Inferior parietal cortex (tissue), 1 donor: Measurements from ENCODE around the gene DNAJC1.

Experiments used
- DNase-seq: peaks from one replicate; pipeline ENCODE4 v3.0.0-alpha.2; 2016; ENCODE audit errors: extremely low spot score

Gene DNAJC1

DNA sequence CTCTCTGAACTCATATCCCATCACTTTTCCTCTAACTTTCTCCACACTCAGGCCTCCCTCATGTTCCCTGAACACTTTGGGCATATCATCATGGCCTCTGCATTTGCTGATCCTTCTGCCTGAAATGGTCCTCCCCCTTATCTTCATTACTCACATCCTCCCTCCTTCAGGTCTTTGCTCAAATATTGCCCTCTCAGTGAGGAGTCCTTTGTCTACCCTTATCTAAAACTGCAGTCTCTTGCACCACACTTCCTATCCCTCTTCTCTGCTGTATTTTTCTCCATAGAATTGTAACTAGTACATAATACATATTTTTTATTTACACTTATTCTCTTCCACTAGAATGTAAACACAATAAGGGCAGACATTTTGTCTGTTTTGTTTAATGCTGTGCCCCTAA lies 41.7 kb downstream of the DNAJC1 start:
- DNase-seq: no peak

DNA sequence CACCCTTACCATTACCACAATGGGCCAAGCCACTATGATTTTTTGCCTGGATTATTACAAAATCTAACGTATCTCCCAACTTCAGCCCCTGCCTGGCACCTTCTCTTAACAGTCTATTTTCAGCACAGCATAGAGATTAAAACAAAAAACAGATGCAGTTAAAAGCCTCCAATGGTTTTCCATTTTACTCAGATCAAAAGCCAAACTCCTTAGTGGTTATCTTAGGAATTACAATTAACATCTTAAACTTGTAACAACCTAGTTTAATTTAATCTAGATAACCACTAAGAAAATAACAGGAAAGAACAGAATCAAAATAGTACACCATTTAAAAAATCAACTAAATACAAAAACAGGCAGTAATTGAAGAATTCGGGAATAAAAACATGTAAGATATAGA lies 43.5 kb downstream of the DNAJC1 start:
- no peak for DNase-seq

DNA sequence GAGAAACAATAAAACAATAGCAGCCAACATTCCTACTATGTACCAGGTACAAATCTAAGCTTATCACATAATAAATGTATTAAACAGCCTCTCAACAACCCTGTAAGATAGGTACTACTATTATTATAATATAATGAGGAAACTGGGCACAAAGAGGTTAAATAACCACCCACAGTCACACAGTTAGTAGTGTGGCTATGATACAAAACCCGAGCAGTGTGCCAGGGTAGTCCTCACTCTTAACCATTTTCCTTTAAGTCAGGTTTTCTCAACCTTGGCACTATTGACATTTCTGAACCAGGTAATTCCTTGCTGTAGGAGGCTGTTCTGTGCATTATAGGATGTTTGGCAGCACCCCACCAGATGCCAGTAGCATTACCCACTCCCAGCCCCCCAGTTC lies 48.8 kb downstream of the DNAJC1 start:
- DNase-seq: no peak

DNA sequence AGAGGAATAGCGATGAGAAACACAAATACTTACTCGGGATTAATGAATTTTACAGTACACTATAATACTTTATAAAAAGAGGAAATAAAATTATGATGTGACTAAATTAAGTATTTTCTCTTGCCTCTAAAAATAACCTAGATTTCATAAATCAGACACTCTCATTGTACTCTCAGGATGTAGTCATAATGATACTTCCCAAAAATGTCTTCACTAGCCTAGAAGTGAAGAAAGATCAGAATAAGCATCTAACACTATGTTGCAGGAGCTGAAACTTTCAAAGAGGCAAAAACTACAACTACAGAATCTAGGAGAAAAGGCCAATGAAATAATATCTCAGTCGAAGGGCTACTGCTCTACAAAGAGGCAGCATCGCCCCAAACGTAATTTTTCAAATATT lies 49.4 kb downstream of the DNAJC1 start:
- no peak for DNase-seq

DNA sequence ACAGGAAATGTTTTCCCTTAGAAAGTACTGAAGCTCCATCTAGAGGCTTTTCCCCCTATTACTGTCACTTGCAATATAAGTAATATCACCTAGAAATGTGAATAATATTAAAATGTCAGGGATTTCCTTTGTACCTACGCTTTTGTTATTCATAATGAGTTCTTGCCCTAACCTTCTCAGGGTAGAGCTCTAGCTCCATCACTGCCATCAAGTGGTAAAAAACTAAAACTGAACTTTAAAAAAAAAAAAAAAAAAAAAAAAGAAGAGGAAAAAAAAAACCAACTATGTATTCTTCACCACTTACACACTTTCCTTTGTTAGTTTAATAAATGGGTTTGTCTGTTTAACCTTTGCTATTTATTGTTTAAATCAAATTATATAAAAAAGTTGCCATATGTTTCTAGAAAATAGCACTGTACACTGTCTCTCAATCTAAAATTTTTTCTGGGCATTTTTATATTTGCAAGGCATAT lies 49.9 kb downstream of the DNAJC1 start:
- DNase-seq: no peak

DNA sequence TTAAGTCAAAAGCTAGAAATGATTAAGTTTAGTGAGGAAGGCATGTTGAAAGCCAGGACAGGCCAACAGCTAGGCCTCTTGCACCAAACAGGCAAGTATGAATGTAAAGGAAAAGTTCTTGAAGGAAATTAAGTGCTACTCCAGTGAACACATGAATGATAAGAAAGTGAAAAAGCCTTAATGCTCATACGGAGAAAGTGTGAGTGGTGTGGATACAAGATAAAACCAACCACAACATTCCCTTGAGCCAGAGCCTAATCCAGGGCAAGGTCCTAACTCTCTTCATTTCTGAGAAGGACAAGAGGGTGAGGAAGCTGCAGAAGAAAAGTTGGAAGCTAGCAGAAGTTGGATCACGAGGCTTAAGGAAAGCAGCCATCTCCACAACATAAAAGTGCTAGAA lies 53.0 kb downstream of the DNAJC1 start:
- no peak for DNase-seq

DNA sequence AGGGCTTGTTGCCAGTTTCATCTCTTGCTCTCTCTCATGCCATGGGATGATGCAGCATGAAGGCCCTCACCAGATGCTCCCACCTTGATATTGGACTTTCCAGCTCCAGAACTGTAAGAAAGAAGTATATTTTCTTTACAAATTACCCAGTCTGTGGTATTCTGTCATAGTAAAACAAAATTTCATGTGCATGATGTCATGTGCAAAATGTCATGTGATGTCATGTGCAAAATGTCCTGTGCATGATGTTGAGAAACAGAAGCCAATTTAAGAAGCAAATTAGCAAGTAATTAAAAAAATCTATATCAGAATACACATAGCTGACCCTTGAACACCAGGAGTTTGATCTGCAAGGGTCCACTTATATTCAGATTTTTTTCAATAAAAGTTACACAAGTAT lies 56.6 kb downstream of the DNAJC1 start:
- no peak for DNase-seq

DNA sequence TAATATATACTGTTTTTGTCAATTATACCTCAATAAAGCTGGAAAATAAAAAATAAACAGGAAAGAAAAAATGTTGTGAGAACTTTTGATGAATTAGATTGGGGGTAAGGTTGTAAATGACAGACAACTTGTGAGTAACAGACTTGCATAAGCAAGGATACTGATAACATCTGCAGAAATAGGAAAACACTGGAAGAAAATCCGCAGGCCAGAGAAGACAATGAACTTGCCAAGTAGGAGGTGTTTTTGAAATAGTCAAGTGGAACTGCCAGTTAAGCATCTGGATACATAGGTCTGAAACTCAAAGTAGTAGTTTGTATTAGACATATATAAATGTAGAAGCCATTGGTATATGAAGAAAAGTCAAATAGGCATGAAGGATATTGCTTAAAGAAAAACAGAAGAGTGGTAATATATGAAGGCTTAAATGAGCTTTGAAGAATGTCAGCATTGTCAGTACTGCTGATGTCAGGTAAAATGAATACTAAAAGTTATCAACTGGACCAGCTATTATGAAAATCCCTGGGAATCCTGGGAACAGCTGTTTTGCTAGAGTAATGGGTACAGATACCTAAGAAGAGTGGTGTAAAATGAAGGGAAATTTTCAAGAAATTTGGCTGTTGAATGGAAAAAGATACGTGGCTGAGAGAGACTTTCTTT lies 58.7 kb downstream of the DNAJC1 start:
- no peak for DNase-seq

DNA sequence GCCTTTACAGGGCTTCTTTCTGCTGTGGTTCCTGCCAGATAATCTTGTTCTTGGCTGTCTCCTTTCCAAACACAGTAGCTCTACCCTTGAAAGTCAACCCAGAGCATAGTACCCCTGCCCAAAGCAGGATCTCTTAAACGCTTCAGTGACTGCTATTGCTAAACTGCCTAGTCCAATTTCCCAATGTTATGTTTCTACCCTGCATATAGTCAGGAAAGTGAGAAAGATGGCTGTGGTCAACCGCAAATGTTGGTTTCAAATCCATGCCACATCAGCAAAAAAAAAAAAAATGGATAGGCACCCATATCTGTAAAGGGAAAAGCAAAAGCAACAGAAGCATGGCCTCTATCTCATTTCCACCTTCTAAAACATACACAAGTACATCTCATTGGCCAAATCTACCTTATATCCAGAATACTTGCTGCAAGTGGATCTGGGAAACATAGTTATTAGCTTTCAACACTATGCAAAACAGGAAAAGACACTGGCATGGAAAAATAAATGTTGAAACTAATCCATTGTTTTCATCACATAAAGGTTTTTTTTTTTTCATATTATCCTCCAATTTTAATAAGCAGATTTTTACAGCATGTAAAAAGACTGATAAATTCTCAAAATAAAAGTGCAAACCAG lies 59.8 kb downstream of the DNAJC1 start:
- no peak for DNase-seq

DNA sequence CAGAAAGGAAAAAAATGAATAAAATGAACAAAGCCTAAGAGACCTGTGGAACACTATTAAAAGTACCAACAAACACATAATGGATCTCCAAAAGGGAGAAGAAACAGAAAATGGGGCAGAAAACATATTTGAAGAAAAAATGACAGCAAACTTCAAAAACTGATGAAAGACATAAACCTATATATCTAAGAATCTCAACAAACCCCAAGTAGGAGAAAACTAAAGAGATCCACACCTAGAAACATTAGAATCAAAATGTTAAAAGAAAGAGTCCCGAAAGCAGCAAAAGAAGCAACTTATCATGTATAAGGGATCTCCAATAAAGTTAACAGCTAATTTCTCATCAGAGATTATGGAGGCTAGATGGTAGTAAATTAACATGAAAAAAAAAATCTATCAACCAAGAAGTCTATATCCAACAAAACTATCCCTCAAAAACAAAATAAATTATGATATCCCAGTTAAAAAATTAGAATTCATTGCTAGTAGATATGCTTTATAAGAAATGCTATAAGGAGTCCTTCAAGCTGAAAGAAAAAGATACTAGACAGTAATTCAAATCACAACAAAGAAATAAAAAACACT lies 68.0 kb downstream of the DNAJC1 start:
- no peak for DNase-seq

DNA sequence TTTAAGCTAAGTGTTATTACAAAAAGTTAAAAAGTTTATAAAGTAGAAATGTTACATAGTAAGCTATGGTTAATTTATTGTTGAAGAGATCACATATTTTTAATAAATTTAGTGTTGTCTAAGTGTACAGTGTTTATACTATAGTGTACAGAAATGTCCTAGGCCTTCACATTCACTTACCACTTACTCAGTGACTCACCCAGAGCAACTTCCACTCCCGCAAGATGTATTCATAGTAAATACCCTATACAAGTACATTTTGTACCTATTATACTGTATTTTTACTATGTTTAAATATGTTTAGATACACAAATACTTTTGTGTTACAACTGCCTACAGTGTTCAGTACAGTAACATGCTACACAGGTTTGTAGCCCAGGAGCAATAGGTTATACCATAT lies 69.2 kb downstream of the DNAJC1 start:
- DNase-seq: no peak

DNA sequence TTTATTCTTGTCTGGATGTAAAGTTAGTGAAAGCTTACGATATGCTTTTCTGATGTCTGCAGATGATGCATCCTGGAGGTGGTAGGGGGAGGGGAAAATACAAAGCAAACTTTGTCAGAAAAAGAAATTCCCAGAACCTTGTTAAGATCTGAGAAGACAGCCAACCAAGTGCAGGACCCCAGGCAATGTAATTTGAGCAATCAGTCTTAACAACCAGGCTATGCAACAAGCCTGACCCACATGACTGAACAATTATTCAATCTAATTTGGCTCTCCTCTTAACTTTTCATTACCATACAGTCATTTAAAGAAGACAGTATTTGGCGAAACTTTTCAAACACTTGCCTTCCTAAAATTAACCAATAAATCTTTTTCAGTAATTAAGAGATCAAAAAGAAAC lies 74.5 kb downstream of the DNAJC1 start:
- no peak for DNase-seq

DNA sequence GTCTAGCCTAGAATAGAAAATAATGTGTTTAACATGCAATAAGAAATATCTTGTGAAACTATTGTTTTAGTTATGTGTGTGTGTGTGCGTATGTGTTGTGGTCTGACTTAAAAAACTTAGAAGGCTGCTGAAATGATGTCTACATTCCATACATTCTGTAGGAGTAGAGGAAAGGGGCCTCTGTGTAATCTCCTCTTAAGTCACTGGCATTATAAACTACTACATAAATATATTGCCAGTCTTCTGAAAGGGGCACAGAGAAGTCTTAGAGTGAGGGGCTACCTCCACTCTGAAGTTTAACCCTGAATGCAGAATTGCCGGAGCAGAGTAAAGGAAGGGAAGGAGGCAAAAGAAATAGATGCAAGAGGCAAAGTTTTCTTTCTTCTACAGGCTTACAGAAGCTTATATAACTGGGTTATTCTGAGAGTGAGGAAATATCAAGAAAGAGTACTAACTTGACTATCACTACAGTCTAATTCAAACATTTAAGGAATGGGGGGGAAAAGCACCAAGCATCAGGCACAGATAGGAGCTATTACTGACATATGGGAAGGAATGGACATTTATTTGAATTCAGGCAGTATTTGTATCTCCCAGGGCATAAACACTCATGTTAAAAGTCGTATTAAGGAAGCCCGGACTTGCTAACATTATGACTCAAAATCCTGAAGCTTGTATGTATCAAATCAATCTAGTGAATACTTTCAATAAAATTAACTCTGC lies 75.7 kb downstream of the DNAJC1 start:
- no peak for DNase-seq

DNA sequence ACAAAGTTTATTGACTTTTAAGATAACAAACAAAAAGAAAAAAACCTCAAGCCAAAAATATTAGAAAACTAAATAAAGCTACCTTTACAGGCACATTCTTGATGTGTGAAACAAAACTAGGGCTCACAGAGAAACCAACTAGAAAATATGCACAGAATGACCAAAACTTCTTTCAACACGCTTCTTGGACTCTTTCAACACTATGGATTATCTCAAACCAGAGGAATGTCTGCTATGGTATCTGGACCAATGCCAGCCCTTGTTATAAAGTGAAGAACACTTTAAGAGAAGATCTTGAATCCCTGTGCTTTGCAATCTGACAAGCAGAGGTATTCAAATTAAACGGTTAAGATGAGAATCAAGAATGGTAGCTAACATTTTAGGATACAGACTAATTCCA lies 76.6 kb downstream of the DNAJC1 start:
- no peak for DNase-seq

DNA sequence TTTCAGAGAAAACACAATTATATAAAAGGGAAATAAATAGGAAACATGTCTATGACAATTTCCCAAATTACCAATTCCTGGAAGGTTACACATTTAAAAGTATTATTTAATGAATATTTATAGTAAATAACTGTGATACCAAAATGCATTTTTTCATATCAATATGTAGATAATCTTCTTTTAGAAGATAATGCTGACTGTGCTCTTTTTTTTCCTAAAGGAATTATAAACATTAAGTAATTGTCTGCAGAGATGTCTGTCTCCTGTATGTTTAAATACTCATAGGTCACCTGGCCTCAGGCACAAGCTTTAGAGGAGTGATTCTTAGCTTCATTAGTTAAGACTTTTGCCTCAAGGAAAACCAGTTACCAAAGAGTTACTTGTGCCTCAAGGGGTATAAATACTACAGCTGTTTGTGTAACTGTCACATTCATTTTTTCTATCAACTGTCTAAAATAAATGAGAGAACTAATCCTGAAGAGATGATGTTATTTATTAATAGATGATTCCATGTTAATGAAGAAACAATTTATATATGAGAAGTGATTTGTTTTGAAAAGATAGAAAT lies 77.1 kb downstream of the DNAJC1 start:
- DNase-seq: no peak

DNA sequence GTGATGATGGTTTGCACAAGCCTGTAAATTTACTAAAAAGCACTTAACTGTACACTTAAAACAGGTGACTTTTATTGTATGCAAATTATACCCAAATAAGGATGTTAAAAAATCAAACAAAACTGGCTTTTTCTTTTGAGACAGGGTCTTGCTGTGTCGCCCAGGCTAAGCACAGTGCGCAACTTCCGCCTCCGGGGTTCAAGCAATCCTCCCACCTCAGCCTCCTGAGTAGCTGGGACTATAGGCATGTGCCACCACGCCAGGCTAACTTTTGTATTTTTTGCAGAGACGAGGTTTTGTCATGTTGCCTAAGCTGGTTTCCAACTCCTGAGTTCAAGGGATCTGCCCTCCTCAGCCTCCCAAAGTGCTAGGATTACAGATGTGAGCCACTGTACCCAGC lies 77.7 kb downstream of the DNAJC1 start:
- DNase-seq: no peak

DNA sequence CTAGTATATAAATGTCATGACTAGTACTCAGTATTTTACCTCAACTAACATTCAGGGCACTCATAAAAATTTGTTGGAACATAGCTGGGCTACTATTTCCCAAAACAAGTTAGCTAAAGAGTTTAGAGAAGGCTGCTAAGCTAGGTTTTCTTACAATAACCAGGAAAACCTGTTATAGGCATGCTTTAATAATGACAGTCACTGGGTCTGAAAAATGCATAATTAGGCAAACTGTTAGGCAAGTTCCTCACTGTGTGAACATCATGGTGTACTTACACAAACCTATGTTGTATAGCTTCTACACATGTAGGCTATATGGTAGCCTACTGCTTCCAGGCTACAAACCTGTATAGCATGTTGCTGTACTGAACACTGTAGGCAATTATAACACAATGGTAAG lies 79.0 kb downstream of the DNAJC1 start:
- DNase-seq: no peak

DNA sequence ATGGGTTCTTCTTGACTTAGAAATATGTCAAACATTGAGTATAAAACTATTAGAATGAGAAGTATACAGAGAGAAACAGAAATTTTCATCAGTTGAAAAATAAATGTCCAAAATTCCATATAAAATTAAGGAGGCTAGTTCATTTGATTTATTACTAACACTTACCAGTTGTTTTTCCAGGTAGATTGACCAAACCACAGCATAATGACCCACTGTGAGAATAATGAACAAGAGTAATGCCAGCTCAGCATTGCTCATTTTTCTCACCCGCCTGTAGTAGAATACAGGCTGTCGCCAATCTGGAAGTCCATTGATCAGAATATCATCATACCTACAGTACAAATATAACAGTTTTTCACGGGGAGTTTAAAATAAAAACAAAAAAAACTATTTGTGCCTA lies 82.9 kb downstream of the DNAJC1 start:
- no peak for DNase-seq

DNA sequence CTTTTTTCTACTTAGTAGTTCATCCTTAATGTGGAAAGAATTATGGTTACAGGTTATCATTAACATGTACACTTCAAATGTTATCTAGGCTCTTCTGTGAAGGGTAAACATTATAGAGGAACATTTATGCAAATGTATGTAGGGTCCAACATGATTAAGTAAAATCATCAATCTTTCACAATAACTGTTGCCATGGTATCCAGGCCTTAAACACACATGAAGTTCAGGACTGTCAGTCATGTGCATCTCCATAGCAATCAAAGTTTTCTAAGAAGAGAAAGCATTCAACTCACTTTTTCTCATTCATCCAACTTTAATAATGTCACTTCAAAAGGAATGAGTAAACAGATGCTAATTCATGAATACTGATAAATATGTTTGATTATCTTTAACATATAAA lies 83.6 kb downstream of the DNAJC1 start:
- DNase-seq: no peak

DNA sequence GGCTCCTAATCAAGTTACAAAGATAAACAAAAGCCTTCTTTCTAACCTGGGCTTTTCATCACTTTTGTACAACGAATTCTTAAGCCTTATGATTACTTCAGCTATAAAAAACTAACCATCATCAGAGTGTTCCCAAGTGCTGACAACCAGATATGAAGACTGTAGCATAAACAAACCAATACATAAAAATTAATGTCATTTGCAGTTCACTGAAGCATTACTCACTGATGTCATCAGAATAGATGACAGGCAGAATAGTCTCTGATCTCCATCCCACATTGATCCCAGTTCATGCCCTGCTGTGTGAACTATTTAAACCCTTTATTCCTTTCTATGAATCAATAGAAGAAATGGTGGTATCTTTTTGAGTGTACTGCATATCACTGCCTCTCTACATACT lies 84.4 kb downstream of the DNAJC1 start:
- no peak for DNase-seq

DNA sequence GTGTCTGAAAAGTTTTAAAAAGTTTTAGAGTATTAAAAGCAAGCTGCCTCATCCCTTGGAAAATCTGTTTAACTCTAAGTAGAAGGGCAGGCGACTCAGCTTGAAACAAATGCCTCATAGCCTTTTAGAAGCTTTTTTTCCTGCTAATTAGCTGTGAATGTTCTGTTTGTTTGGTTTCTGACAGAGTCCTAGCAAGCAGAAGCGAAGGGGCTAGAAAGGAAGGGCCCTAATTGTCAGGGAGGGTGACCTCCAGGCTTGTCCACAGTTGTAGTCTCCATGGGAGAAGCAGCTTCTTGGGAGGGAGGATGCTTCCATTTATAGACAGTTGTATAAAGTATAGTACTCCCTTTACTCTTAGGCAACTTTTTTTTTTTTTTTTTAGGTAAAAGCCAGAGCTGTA lies 90.9 kb downstream of the DNAJC1 start:
- no peak for DNase-seq

DNA sequence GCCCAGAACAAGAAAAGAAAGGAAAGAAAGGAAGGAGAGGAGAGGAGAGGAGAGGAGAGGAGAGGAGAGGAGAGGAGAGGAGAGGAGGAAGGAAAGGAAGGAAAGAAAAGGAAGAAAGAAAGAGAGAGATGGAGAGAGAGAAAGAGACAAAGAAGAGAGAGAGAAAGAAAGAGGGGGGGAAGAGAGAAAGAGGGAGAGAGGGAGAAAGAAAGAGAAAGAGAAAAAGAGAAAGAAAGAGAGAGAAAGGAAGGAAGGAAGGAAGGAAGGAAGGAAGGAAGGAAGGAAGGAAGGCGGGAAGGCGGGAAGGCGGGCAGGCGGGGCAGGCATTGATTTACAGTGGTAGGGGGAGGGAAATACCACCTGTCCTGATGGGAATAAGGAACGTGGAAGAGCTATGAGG lies 92.7 kb downstream of the DNAJC1 start:
- no peak for DNase-seq

DNA sequence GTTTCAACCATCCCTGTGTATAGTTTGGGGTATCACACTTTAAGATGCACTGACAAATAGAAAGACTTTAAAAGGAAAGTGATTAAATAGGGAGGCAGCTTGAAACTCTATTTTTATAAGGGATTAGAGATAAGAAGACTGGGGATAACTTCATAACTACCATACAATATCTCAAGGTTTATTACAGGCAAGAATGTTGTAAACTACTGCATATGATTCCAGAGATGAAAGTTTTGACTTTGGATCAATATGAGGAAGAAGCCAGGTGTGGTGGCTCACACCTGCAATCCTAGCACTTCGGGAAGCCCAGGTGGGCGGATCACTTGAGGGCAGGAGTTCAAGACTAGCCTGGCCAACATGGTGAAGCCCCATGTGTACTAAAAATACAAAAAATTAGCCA lies 96.1 kb downstream of the DNAJC1 start:
- DNase-seq: no peak
